HEK293 (cell line): ENCODE results near the gene ORMDL1.

ENCODE experiments used
- ATF2 ChIP-seq: fragments of 450-650 bp; formaldehyde crosslinking; IDR thresholded peaks from 2 replicates; pipeline ENCODE4 v1.5.1; 2016; ENCODE audit warnings: missing biosample characterization, missing genetic modification characterization, low read depth
- CTCF ChIP-seq: fragments of 450-650 bp; formaldehyde crosslinking; IDR thresholded peaks from 2 replicates; pipeline ENCODE4 v1.5.1; 2016; ENCODE audit warnings: missing biosample characterization, missing genetic modification characterization
- HOXC10 ChIP-seq: sonication (generic); formaldehyde crosslinking; IDR thresholded peaks from 2 replicates; pipeline ENCODE4 v1.8.1; 2023; ENCODE audit warnings: mild to moderate bottlenecking, missing genetic modification reagents
- IKZF3 ChIP-seq: fragments of 450-650 bp; IDR thresholded peaks from 2 replicates; pipeline ENCODE4 v1.5.0; 2018; ENCODE audit warnings: missing biosample characterization, mild to moderate bottlenecking, missing genetic modification characterization, moderate library complexity
- PRDM1 ChIP-seq: fragments of 450-650 bp; formaldehyde crosslinking; IDR thresholded peaks from 2 replicates; pipeline ENCODE4; 2016; ENCODE audit warnings: missing biosample characterization, missing genetic modification characterization
- PRDM10 ChIP-seq: fragments of 450-650 bp; formaldehyde crosslinking; IDR thresholded peaks from 2 replicates; pipeline ENCODE4 v1.5.1; 2016; ENCODE audit warnings: missing biosample characterization, missing genetic modification characterization
- PRDM4 ChIP-seq: fragments of 450-650 bp; formaldehyde crosslinking; IDR thresholded peaks from 2 replicates; pipeline ENCODE4 v1.5.1; 2017; ENCODE audit warnings: missing biosample characterization, missing genetic modification characterization
- SP7 ChIP-seq: fragments of 450-650 bp; formaldehyde crosslinking; IDR thresholded peaks from 2 replicates; pipeline ENCODE4 v1.5.1; 2016; ENCODE audit warnings: missing biosample characterization, missing genetic modification characterization
- TRIM28 ChIP-seq: IDR thresholded peaks from 2 replicates; pipeline ENCODE4 v1.6.1; 2011; ENCODE audit warnings: low read length, control low read depth, borderline replicate concordance
- ZBTB21 ChIP-seq: fragments of 450-650 bp; formaldehyde crosslinking; IDR thresholded peaks from 2 replicates; pipeline ENCODE4 v1.5.1; 2017; ENCODE audit warnings: missing biosample characterization, missing genetic modification characterization
- ZBTB48 ChIP-seq: fragments of 450-650 bp; formaldehyde crosslinking; IDR thresholded peaks from 2 replicates; pipeline ENCODE4 v1.5.1; 2016; ENCODE audit warnings: missing biosample characterization, missing genetic modification characterization
- ZEB2 ChIP-seq: fragments of 450-650 bp; formaldehyde crosslinking; IDR thresholded peaks from 2 replicates; pipeline ENCODE4 v1.5.1; 2016; ENCODE audit warnings: missing biosample characterization, missing genetic modification characterization
- ZNF184 ChIP-seq: fragments of 450-650 bp; IDR thresholded peaks from 2 replicates; pipeline ENCODE4 v1.5.1; 2018; ENCODE audit warnings: missing biosample characterization, mild to moderate bottlenecking, missing genetic modification characterization
- ZNF214 ChIP-seq: fragments of 450-650 bp; formaldehyde crosslinking; IDR thresholded peaks from 2 replicates; pipeline ENCODE4 v1.5.1; 2017; ENCODE audit warnings: missing biosample characterization, mild to moderate bottlenecking, missing genetic modification characterization, borderline replicate concordance
- ZNF223 ChIP-seq: fragments of 450-650 bp; formaldehyde crosslinking; IDR thresholded peaks from 2 replicates; pipeline ENCODE4 v1.5.1; 2016; ENCODE audit warnings: missing biosample characterization, missing genetic modification characterization
- ZNF335 ChIP-seq: fragments of 450-650 bp; formaldehyde crosslinking; conservative IDR thresholded peaks from 2 replicates; pipeline ENCODE4 v1.5.1; 2016; ENCODE audit warnings: missing biosample characterization, missing genetic modification characterization
- ZNF341 ChIP-seq: fragments of 450-650 bp; formaldehyde crosslinking; IDR thresholded peaks from 2 replicates; pipeline ENCODE4; 2016; ENCODE audit warnings: low read depth, missing biosample characterization, missing genetic modification characterization
- ZNF549 ChIP-seq: fragments of 450-650 bp; IDR thresholded peaks from 2 replicates; pipeline ENCODE4 v1.5.1; 2018; ENCODE audit warnings: missing biosample characterization, missing genetic modification characterization, mild to moderate bottlenecking, inconsistent platforms, moderate library complexity
- ZNF561 ChIP-seq: fragments of 450-650 bp; IDR thresholded peaks from 2 replicates; pipeline ENCODE4 v1.5.1; 2018; ENCODE audit warnings: missing biosample characterization, missing genetic modification characterization, borderline replicate concordance
- ZNF580 ChIP-seq: fragments of 450-650 bp; formaldehyde crosslinking; IDR thresholded peaks from 2 replicates; pipeline ENCODE4 v1.5.1; 2016; ENCODE audit warnings: missing biosample characterization, missing genetic modification characterization
- ZNF600 ChIP-seq: fragments of 450-650 bp; formaldehyde crosslinking; IDR thresholded peaks from 2 replicates; pipeline ENCODE4 v1.5.1; 2016; ENCODE audit warnings: missing biosample characterization, missing genetic modification characterization
- ZNF629 ChIP-seq: fragments of 450-650 bp; formaldehyde crosslinking; IDR thresholded peaks from 2 replicates; pipeline ENCODE4 v1.5.1; 2017; ENCODE audit warnings: missing biosample characterization, missing genetic modification characterization
- ZNF660 ChIP-seq: fragments of 450-650 bp; IDR thresholded peaks from 2 replicates; pipeline ENCODE4 v1.5.1; 2018; ENCODE audit warnings: missing biosample characterization, mild to moderate bottlenecking, missing genetic modification characterization
- ZNF792 ChIP-seq: fragments of 450-650 bp; formaldehyde crosslinking; IDR thresholded peaks from 2 replicates; pipeline ENCODE4 v1.5.1; 2016; ENCODE audit warnings: missing biosample characterization, missing genetic modification characterization

Gene ORMDL1

GRCh38 chr2:189762551-189763298, 21.4 kb downstream of the ORMDL1 start, which contains the start of gene OSGEPL1 (continued):
- TF ChIP-seq ZNF580 (peak; percentile 79; the same call in 1 of the 2 replicates), SP7 (tag by site-specific recombination) (0 out of 2 replicates have a peak, but pooled peaks have one; percentile 49), TRIM28 (peak; percentile 79; the same call in 1 of the 2 replicates), CTCF (peak; percentile 78), ZNF223 (tag by site-specific recombination) (no peak), ZNF660 (peak; percentile 54), ATF2 (peak; percentile 96), ZNF561 (tag by site-specific recombination) (0 out of 2 replicates have a peak, but pooled peaks have one; percentile 64), ZEB2 (tag by site-specific recombination) (peak; percentile 38; the same call in 1 of the 2 replicates), PRDM4 (0 out of 2 replicates have a peak, but pooled peaks have one; percentile 11), ZNF335 (tag by site-specific recombination) (peak; percentile 69), ZNF792 (0 out of 2 replicates have a peak, but pooled peaks have one; percentile 14), ZBTB48 (tag by site-specific recombination) (peak; percentile 70; the same call in 1 of the 2 replicates), ZNF214 (tag by site-specific recombination) (no peak), ZNF629 (peak; percentile 79; the same call in 1 of the 2 replicates), ZNF600 (tag by site-specific recombination) (0 out of 2 replicates have a peak, but pooled peaks have one; percentile 19), ZBTB21 (tag by site-specific recombination) (peak; percentile 52; the same call in 1 of the 2 replicates), ZNF184 (tag by site-specific recombination) (no peak), PRDM10 (tag by site-specific recombination) (peak; percentile 60), ZNF341 (peak; percentile 87), ZNF549 (no peak), HOXC10 (CRISPR knock-in tag) (no peak), PRDM1 (tag by site-specific recombination) (peak; percentile 95), IKZF3 (no peak)
- TF ChIP-seq, all 188 proteins: peak for 32
